Raji (cell line): ENCODE measurements around the gene BLVRA.

Source experiments
- POLR2A ChIP-seq: IDR thresholded peaks from 2 replicates; pipeline ENCODE4 v1.6.1; 2011; ENCODE audit warnings: low read depth, low read length, control low read depth; ENCODE audit not compliant: insufficient read depth

The BLVRA gene

GRCh38 chr7:43764039-43764761 is 5.7 kb downstream of the BLVRA start:
- TF ChIP-seq POLR2A = no peak

- no peak for TF ChIP-seq POLR2A
Observed at GRCh38 chr7:43764807-43765491, 6.5 kb downstream of the BLVRA start.

- TF ChIP-seq POLR2A = no peak
Observed at GRCh38 chr7:43766564-43766963, 8.1 kb downstream of the BLVRA start.

- TF ChIP-seq POLR2A = no peak
Observed at GRCh38 chr7:43767311-43767710, 8.8 kb downstream of the BLVRA start.

GRCh38 chr7:43768201-43768886 is 9.9 kb downstream of the BLVRA start:
- no peak for TF ChIP-seq POLR2A

GRCh38 chr7:43768887-43769272 is 10.4 kb downstream of the BLVRA start:
- no peak for TF ChIP-seq POLR2A

- no peak for TF ChIP-seq POLR2A
Observed at GRCh38 chr7:43769281-43769680, 10.8 kb downstream of the BLVRA start.

- TF ChIP-seq POLR2A = no peak
Observed at GRCh38 chr7:43769791-43770465, 11.4 kb downstream of the BLVRA start.

GRCh38 chr7:43771128-43771527 is 12.6 kb downstream of the BLVRA start:
- no peak for TF ChIP-seq POLR2A

GRCh38 chr7:43771573-43771972 is 13.1 kb downstream of the BLVRA start:
- no peak for TF ChIP-seq POLR2A

- no peak for TF ChIP-seq POLR2A
Observed at GRCh38 chr7:43779045-43779812, 20.7 kb downstream of the BLVRA start.

- no peak for TF ChIP-seq POLR2A
Observed at GRCh38 chr7:43781726-43782607, 23.5 kb downstream of the BLVRA start.

GRCh38 chr7:43782768-43783555 is 24.5 kb downstream of the BLVRA start:
- TF ChIP-seq POLR2A = no peak
